Activated B cell treated with CpG ODN at 0.5 μM for 24 hours (primary cell): Measurements from ENCODE around the gene ONECUT3. TPM values are rescaled to one million over a fixed set of nuclear protein-coding genes. Genes with fewer than 3 reads are reported as not detected.

Experiments
- ATAC-seq: fragments of 200-7000 bp; cut with Tn5 transposase; one replicate; pipeline ENCODE4 v1.10.0; 2021; ENCODE audit warnings: low read depth, mild to moderate bottlenecking, moderate library complexity
- CTCF ChIA-PET: fragments of 350-600 bp; sonication (Branson Sonifier 250); formaldehyde crosslinking; loops from one replicate; lab custom pipeline; 2021; ENCODE audit warnings: antibody characterized with exemption; lab: Charles Lee
- POLR2A ChIA-PET: fragments of 350-600 bp; sonication (Branson Sonifier 250); formaldehyde crosslinking; loops from one replicate; lab custom pipeline; 2021; ENCODE audit warnings: antibody characterized with exemption; lab: Charles Lee
- DNase-seq: peaks from one replicate; pipeline ENCODE4 v3.0.0; 2022
- H3K27ac Mint-ChIP-seq: one replicate; pipeline ENCODE4 v1.8.0; 2020; ENCODE audit warnings: mixed read lengths
- H3K27me3 Mint-ChIP-seq: one replicate; pipeline ENCODE4 v1.8.0; 2021; ENCODE audit warnings: mixed read lengths
- H3K36me3 Mint-ChIP-seq: one replicate; pipeline ENCODE4 v1.8.0; 2021; ENCODE audit warnings: low read depth, mixed read lengths
- H3K4me1 Mint-ChIP-seq: one replicate; pipeline ENCODE4 v1.8.0; 2021; ENCODE audit warnings: mixed read lengths
- H3K4me3 Mint-ChIP-seq: one replicate; pipeline ENCODE4 v1.8.0; 2020; ENCODE audit warnings: mild to moderate bottlenecking, mixed read lengths
- H3K9me3 Mint-ChIP-seq: one replicate; pipeline ENCODE4 v1.8.0; 2020; ENCODE audit warnings: mixed read lengths
- intact Hi-C: fragments of 100-400 bp; cut with micrococcal nuclease; formaldehyde crosslinking; loops from one replicate; pipeline ENCODE4 v1.15.1; 2024
- total RNA-seq: library from RNA; stranded (reverse); gene quantifications from 2 replicates; pipeline ENCODE4 v1.2.3, GENCODE V29; 2022
- TF ChIP-seq, protein P1 (sequence below): fragments of 200-600 bp; IDR thresholded peaks from one replicate; pipeline ENCODE4 v1.8.0; 2022; ENCODE audit warnings: antibody characterized with exemption, mild to moderate bottlenecking

Gene ONECUT3
- total RNA-seq, 1 donor from 2014 or later: not detected

DNA sequence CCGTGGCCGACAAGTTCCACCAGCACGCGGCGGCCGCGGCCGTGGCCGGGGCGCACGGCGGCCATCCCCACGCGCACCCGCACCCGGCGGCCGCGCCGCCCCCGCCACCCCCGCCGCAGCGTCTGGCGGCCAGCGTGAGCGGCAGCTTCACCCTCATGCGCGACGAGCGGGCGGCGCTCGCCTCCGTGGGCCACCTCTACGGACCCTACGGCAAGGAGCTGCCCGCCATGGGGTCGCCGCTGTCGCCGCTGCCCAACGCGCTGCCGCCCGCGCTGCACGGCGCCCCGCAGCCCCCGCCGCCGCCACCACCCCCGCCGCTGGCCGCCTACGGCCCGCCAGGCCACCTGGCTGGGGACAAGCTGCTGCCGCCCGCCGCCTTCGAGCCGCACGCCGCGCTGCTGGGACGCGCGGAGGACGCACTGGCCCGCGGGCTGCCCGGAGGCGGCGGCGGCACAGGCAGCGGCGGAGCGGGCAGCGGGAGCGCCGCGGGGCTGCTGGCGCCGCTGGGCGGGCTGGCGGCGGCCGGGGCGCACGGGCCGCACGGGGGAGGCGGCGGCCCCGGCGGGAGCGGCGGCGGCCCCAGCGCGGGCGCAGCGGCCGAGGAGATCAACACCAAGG lies 821 bp downstream of the ONECUT3 start:
- H3K36me3 Mint-ChIP-seq: no peaks in the 10 kb centered on the region
- no peak for ATAC-seq
- CTCF ChIA-PET: interaction anchor here (0.8 kb wide), 1 partner anchor 82 kb away, joined by 3 read pairs; no protein-coding TSS in a partner anchor

DNA sequence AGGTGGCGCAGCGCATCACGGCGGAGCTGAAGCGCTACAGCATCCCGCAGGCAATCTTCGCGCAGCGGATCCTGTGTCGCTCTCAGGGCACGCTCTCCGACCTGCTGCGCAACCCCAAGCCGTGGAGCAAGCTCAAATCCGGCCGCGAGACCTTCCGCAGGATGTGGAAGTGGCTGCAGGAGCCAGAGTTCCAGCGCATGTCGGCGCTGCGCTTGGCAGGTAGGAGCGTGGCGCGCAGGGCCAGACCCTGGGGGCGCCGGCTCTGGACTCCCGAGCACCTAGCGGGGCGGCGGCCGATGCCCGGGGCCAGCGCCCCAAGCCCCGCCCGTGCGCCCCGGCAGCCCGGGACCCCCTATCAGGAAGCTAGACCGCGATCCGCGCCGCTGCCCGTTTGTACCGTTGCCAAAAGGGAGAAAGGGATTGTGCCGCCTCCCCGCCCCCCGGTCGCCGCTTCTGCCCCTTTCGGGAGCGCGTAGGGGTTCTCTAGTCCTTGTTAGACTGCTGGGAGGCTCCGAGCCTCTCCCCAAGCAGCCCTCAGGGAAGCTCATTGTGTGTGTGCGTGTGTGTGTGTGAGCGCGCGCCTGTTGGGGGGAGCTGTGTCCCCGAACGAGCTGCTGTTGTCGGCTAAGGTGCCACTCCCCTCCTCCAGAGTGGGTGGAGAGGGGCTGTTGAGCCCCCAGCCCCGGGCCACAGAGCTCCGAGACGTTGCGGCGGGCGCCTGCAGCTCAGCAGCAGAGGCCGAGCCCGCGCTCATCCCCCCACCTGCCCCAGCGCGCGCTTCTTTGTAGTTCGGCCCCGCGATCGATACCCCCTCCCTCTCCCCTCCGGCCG lies 1.5 kb downstream of the ONECUT3 start:
- H3K9me3 Mint-ChIP-seq: no peaks in the 10 kb centered on the region
- no peak for ATAC-seq
- CTCF ChIA-PET: interaction anchor here (0.8 kb wide), 1 partner anchor 83 kb away, joined by 3 read pairs; no protein-coding TSS in a partner anchor
- no peak overlapping the region for H3K27ac Mint-ChIP-seq
- TF ChIP-seq, protein P1, sequence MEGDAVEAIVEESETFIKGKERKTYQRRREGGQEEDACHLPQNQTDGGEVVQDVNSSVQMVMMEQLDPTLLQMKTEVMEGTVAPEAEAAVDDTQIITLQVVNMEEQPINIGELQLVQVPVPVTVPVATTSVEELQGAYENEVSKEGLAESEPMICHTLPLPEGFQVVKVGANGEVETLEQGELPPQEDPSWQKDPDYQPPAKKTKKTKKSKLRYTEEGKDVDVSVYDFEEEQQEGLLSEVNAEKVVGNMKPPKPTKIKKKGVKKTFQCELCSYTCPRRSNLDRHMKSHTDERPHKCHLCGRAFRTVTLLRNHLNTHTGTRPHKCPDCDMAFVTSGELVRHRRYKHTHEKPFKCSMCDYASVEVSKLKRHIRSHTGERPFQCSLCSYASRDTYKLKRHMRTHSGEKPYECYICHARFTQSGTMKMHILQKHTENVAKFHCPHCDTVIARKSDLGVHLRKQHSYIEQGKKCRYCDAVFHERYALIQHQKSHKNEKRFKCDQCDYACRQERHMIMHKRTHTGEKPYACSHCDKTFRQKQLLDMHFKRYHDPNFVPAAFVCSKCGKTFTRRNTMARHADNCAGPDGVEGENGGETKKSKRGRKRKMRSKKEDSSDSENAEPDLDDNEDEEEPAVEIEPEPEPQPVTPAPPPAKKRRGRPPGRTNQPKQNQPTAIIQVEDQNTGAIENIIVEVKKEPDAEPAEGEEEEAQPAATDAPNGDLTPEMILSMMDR: no peak
- POLR2A ChIA-PET: no interaction called here
- DNase-seq: no peak
- H3K4me3 Mint-ChIP-seq: no peak overlapping the region
- peaks cover 33% of the 10 kb centered on the region for H3K4me1 Mint-ChIP-seq
- no peaks in the 10 kb centered on the region for H3K36me3 Mint-ChIP-seq
- intact Hi-C loops: loop anchor here (5.0 kb wide), 1 partner anchor 83 kb away; no protein-coding TSS in a partner anchor
- H3K27me3 Mint-ChIP-seq: peaks cover 38% of the 10 kb centered on the region

More for the DNA sequence above, 821 bp downstream of the ONECUT3 start:
- POLR2A ChIA-PET: no interaction called here
- TF ChIP-seq, protein P1: no peak
- peaks cover 34% of the 10 kb centered on the region for H3K4me1 Mint-ChIP-seq
- peaks cover 32% of the 10 kb centered on the region for H3K27me3 Mint-ChIP-seq
- intact Hi-C loops: loop anchor here (5.0 kb wide), 1 partner anchor 82 kb away; no protein-coding TSS in a partner anchor
- DNase-seq: no peak
- H3K27ac Mint-ChIP-seq: no peak overlapping the region
- H3K9me3 Mint-ChIP-seq: no peaks in the 10 kb centered on the region
- no peak overlapping the region for H3K4me3 Mint-ChIP-seq

DNA sequence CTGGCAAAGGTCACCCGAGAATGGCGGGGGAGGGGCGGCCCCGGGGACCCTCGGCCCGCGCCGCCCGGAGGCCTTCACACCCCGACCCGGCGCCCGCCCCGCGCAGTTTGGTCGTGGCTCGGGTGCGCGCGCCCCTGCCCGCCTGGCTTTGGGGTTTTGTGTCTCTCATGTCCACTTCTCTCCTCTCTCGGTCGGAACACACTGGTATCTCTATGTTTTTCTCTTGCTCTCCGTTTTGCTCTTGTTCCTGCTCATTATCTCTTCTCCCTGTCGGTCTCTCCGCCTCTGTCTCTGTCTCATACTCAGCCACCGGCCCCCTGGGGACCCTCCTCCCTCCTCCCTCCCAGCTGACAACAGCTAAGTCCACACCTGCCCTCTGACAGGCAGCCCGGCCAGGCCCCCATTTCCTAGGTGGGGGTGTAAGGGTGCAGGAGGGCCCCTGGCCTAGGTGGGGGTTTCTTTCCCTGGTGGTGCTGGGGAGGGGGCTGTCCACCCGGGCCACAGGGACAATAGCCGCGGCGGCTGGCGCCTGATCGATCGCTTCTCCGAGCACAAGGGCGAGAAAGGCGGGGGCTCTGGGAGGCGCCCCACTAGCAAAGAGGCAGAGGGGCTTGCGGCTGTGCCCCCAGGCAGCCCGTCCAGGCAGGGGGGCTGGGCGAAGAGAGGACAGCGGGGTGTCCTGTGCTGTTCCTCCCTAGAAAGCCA lies 2.3 kb downstream of the ONECUT3 start:
- Mint-ChIP-seq H3K27ac (peak overlapping the region; percentile 47), H3K4me1 (peaks cover 28% of the 10 kb centered on the region), H3K4me3 (peak overlapping the region; percentile 20), H3K9me3 (no peaks in the 10 kb centered on the region), H3K27me3 (peaks cover 36% of the 10 kb centered on the region), H3K36me3 (no peaks in the 10 kb centered on the region)
- TF ChIP-seq, protein P1: no peak
- no peak for DNase-seq
- CTCF ChIA-PET: no interaction called here
- no peak for ATAC-seq
- POLR2A ChIA-PET: no interaction called here
- intact Hi-C loops: no loop called here

DNA sequence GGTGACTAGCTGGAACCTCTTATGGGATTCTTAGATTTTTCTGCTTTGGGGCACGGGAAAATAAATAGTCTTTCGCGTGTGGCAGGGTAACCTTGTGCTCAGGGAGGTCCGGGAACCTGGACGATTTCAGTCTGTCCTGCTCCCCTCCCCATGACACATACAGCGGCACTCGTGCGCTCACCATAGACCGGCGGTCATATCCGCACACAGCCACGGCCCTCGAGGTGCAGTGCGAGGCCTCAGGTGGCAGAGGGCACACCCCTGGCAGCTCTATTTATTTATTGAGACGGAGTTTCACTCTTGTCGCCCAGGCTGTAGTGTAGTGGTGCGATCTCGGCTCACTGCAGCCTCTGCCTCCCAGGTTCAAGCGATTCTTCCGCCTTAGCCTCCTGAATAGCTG lies 3.0 kb downstream of the ONECUT3 start:
- CTCF ChIA-PET: no interaction called here
- no peak overlapping the region for H3K27ac Mint-ChIP-seq
- POLR2A ChIA-PET: no interaction called here
- intact Hi-C loops: no loop called here
- no peaks in the 10 kb centered on the region for H3K9me3 Mint-ChIP-seq
- peaks cover 39% of the 10 kb centered on the region for H3K27me3 Mint-ChIP-seq
- TF ChIP-seq, protein P1: no peak
- H3K36me3 Mint-ChIP-seq: no peaks in the 10 kb centered on the region
- no peak overlapping the region for H3K4me3 Mint-ChIP-seq
- ATAC-seq (no peak), DNase-seq (no peak)
- peaks cover 28% of the 10 kb centered on the region for H3K4me1 Mint-ChIP-seq
